Activated CD8-positive, alpha-beta T cell treated with anti-CD3 and anti-CD28 coated beads for 36 hours (primary cell): ENCODE results near the gene SMO. TPM values are rescaled to one million over a fixed set of nuclear protein-coding genes. Genes with fewer than 3 reads are reported as not detected.

Experiments
- ATAC-seq: fragments of 200-7000 bp; cut with Tn5 transposase; one replicate; pipeline ENCODE4 v1.10.0; 2021; ENCODE audit warnings: mild to moderate bottlenecking, moderate library complexity
- CTCF ChIA-PET: fragments of 350-600 bp; sonication (Branson Sonifier 250); formaldehyde crosslinking; loops from one replicate; lab custom pipeline; 2021; ENCODE audit warnings: antibody characterized with exemption; lab: Charles Lee
- POLR2A ChIA-PET: fragments of 350-600 bp; sonication (Branson Sonifier 250); formaldehyde crosslinking; loops from one replicate; lab custom pipeline; 2021; ENCODE audit warnings: antibody characterized with exemption; lab: Charles Lee
- DNase-seq: peaks from one replicate; pipeline ENCODE4 v3.0.0-alpha.2; 2020
- H3K27ac Mint-ChIP-seq: one replicate; pipeline ENCODE4 v1.8.0; 2021; ENCODE audit warnings: mild to moderate bottlenecking, mixed read lengths
- H3K27me3 Mint-ChIP-seq: one replicate; pipeline ENCODE4 v1.8.0; 2021; ENCODE audit warnings: mixed read lengths
- H3K36me3 Mint-ChIP-seq: one replicate; pipeline ENCODE4 v1.8.0; 2021; ENCODE audit warnings: low read depth, mixed read lengths
- H3K4me1 Mint-ChIP-seq: one replicate; pipeline ENCODE4 v1.8.0; 2021; ENCODE audit warnings: low read depth, mixed read lengths
- H3K4me3 Mint-ChIP-seq: one replicate; pipeline ENCODE4 v1.8.0; 2021; ENCODE audit warnings: mild to moderate bottlenecking, moderate library complexity, mixed read lengths
- H3K9me3 Mint-ChIP-seq: one replicate; pipeline ENCODE4 v1.8.0; 2021; ENCODE audit warnings: mixed read lengths
- intact Hi-C: fragments of 100-400 bp; cut with micrococcal nuclease; formaldehyde crosslinking; loops from one replicate; pipeline ENCODE4 v1.10.0; 2022
- total RNA-seq, 2 experiments: library from RNA; stranded (reverse); gene quantifications; one replicate each; pipeline ENCODE4 v1.2.3, GENCODE V29; 2021
- TF ChIP-seq, protein P1 (sequence below): fragments of 200-600 bp; IDR thresholded peaks from one replicate; pipeline ENCODE4 v1.8.0; 2022; ENCODE audit warnings: antibody characterized with exemption, mild to moderate bottlenecking

The SMO gene
- total RNA-seq, 2 experiments from 2014 or later = 0.81 to 1.7 TPM

DNA sequence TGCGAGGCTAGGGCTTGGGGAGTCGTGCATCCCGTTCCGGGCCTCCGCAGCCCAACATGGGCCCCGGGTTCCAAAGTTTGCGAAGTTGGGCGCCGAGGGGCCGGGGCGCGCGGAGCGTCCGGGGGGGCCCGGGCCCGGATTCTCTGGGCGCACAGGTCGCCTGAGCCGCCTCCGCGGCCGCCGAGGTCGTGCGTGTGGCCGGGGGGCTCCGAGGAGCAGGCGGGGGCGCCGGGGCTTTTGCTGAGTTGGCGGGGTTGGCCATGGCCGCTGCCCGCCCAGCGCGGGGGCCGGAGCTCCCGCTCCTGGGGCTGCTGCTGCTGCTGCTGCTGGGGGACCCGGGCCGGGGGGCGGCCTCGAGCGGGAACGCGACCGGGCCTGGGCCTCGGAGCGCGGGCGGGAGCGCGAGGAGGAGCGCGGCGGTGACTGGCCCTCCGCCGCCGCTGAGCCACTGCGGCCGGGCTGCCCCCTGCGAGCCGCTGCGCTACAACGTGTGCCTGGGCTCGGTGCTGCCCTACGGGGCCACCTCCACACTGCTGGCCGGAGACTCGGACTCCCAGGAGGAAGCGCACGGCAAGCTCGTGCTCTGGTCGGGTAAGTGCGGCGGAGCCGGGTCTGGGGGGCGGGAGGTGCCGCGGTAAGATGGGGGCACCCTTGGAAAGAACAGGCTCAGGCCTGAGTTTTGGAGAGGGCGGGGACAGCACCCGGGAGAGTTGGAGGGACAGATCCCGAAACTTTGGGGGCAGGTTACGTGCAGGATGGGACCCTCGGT lies 643 bp downstream of the SMO start:
- H3K27me3 Mint-ChIP-seq = peaks cover 50% of the 10 kb centered on the region
- ChIA-PET CTCF (interaction anchor here (0.8 to 2.2 kb wide), 4 partner anchors 20 to 640 kb away, joined by 3 to 9 read pairs (median 4); no protein-coding TSS in a partner anchor), POLR2A (interaction anchor here (1.0 to 1.4 kb wide), 2 partner anchors 9 kb away, joined by 3 read pairs; no protein-coding TSS in a partner anchor)
- TF ChIP-seq, protein P1, sequence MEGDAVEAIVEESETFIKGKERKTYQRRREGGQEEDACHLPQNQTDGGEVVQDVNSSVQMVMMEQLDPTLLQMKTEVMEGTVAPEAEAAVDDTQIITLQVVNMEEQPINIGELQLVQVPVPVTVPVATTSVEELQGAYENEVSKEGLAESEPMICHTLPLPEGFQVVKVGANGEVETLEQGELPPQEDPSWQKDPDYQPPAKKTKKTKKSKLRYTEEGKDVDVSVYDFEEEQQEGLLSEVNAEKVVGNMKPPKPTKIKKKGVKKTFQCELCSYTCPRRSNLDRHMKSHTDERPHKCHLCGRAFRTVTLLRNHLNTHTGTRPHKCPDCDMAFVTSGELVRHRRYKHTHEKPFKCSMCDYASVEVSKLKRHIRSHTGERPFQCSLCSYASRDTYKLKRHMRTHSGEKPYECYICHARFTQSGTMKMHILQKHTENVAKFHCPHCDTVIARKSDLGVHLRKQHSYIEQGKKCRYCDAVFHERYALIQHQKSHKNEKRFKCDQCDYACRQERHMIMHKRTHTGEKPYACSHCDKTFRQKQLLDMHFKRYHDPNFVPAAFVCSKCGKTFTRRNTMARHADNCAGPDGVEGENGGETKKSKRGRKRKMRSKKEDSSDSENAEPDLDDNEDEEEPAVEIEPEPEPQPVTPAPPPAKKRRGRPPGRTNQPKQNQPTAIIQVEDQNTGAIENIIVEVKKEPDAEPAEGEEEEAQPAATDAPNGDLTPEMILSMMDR = no peak
- DNase-seq (no peak), ATAC-seq (peak; percentile 34)
- H3K36me3 Mint-ChIP-seq = no peaks in the 10 kb centered on the region
- H3K4me1 Mint-ChIP-seq = peaks cover 5% of the 10 kb centered on the region
- no peak overlapping the region for H3K27ac Mint-ChIP-seq
- intact Hi-C loops = no loop called here
- no peaks in the 10 kb centered on the region for H3K9me3 Mint-ChIP-seq
- peak overlapping the region; percentile 62 for H3K4me3 Mint-ChIP-seq

DNA sequence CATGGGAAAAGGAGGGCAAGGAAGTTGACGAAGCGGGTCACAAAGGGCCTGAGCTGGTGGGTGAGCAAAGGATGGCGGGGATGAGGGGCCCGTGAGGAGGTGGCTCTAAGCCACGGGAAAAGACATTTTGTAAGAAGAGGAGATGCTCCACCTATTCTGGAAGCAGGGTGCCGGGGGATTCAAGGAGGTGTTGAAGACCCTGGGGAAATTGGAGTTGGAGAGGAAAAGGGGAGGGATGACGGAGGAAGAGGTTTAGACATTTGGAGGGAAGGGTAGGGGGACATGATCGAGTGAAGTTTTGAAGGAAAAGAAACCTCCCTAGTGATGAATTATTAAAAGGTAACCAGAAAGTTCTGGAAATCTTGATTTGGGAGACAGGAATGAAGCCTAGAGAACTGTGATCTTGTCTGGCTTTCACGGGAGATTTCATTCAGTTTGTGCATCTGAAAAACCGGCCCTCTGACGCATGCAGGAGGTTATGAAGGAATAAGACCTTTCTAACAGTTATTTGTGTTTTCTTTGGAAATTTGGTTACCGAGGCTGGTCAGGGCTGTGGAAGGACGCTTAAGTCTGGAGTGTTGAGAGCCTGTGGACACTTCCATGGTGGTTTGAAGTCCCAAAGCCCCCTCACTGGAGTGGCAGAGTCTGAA lies 1.4 kb downstream of the SMO start:
- DNase-seq (no peak), ATAC-seq (no peak)
- no peak overlapping the region for H3K27ac Mint-ChIP-seq
- peaks cover 5% of the 10 kb centered on the region for H3K4me1 Mint-ChIP-seq
- ChIA-PET POLR2A (interaction anchor here (1.0 kb wide), 1 partner anchor 8 kb away, joined by 3 read pairs; no protein-coding TSS in a partner anchor), CTCF (interaction anchor here (0.8 to 5.6 kb wide), 4 partner anchors 20 to 28 kb away, joined by 4 to 18 read pairs (median 6); no protein-coding TSS in a partner anchor)
- no peaks in the 10 kb centered on the region for H3K9me3 Mint-ChIP-seq
- H3K27me3 Mint-ChIP-seq = peaks cover 50% of the 10 kb centered on the region
- no peaks in the 10 kb centered on the region for H3K36me3 Mint-ChIP-seq
- TF ChIP-seq, protein P1 = no peak
- intact Hi-C loops = no loop called here
- peak overlapping the region; percentile 62 for H3K4me3 Mint-ChIP-seq

DNA sequence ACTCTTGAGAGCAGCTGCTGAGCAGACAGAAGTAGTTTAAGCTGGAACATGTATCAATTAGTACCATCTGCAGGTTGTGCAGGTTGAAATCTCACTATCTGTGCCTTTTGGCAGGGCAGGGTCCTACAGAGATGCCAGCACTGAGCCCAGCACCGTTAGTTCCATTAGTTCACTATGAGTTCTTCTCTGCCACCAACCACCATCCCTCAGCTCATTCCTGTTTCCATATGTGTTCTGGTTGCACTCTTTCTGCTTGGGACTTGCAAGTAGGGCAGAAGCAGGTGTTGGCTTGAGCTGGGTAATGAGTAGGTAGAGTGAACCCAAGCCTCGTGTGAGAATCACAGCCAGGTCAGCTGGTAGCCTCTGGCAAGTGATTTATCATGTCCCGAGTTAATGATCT lies 2.8 kb downstream of the SMO start:
- TF ChIP-seq, protein P1 = no peak
- no peak for ATAC-seq
- Mint-ChIP-seq H3K36me3 (no peaks in the 10 kb centered on the region), H3K4me3 (no peak overlapping the region), H3K27me3 (peaks cover 44% of the 10 kb centered on the region), H3K4me1 (peaks cover 5% of the 10 kb centered on the region), H3K9me3 (no peaks in the 10 kb centered on the region), H3K27ac (no peak overlapping the region)
- DNase-seq = no peak
- ChIA-PET POLR2A (no interaction called here), CTCF (interaction anchor here (0.7 to 5.6 kb wide), 7 partner anchors 9 to 100 kb away, joined by 3 to 18 read pairs (median 4); no protein-coding TSS in a partner anchor)
- intact Hi-C loops = no loop called here

DNA sequence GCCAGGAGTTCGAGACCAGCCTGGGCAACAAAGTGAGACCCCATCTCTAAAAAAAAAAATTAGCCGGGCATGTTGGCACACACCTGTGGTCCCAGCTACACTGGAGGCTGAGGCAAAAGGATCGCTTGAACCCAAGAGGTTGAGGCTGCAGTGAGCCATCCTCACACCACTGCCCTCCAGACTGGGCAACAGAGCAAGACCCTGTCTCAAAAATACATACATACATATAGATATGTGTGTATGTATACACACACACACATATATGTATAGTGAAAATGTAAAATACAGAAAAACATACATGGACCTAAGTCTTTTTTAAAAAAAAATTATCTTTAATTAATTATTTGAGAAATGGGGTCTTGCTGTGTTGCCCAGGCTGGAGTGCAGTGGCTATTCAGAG lies 5.5 kb downstream of the SMO start:
- peaks cover 3% of the 10 kb centered on the region for H3K4me1 Mint-ChIP-seq
- ATAC-seq (no peak), DNase-seq (no peak)
- H3K36me3 Mint-ChIP-seq = no peaks in the 10 kb centered on the region
- H3K4me3 Mint-ChIP-seq = no peak overlapping the region
- no peaks in the 10 kb centered on the region for H3K9me3 Mint-ChIP-seq
- POLR2A ChIA-PET = interaction anchor here (0.7 kb wide), 1 partner anchor 24 kb away, joined by 3 read pairs; no protein-coding TSS in a partner anchor
- CTCF ChIA-PET = interaction anchor here (0.8 to 5.6 kb wide), 6 partner anchors 14 to 30 kb away, joined by 4 to 18 read pairs (median 4); no protein-coding TSS in a partner anchor
- intact Hi-C loops = no loop called here
- H3K27ac Mint-ChIP-seq = no peak overlapping the region
- H3K27me3 Mint-ChIP-seq = peaks cover 35% of the 10 kb centered on the region
- TF ChIP-seq, protein P1 = no peak
